CD14-positive monocyte (primary cell): Measurements from ENCODE around the gene GRIN2A. TPM values are rescaled to one million over a fixed set of nuclear protein-coding genes. Genes with fewer than 3 reads are reported as not detected.

Experiments used
- DNase-seq, 3 donors: peaks; one replicate each; pipeline ENCODE4 v3.0.0-alpha.2; 2011 to 2022
- H2AFZ ChIP-seq: 2 replicates; pipeline ENCODE4 v1.6.0; 2012; ENCODE audit warnings: mild to moderate bottlenecking, low read depth, low read length, inconsistent platforms; ENCODE audit not compliant: insufficient read depth, poor library complexity, severe bottlenecking
- H3K27ac ChIP-seq, 2 donors: 1 replicate in 1 of 2; 2 replicates in 1 of 2; pipeline ENCODE4 v1.5.1; 2012 to 2013; ENCODE audit warnings: low read length in 2 of 2, control low read depth in 1 of 2, inconsistent platforms in 1 of 2, low read depth in 1 of 2, mild to moderate bottlenecking in 1 of 2
- H3K27me3 ChIP-seq, 2 donors: one replicate each; pipeline versions ENCODE4 v1.6.0 to v1.6.1; 2011 to 2013; ENCODE audit warnings: low read length in 2 of 2; ENCODE audit not compliant: control insufficient read depth in 2 of 2, insufficient read depth in 2 of 2
- H3K36me3 ChIP-seq, 2 donors: replicated peaks in 1 of 2; 1 replicate in 1 of 2; 2 replicates in 1 of 2; pipeline versions ENCODE4 v1.5.1 to v1.6.1; 2012 to 2013; ENCODE audit warnings: low read length in 2 of 2, control low read depth in 1 of 2, inconsistent platforms in 1 of 2, mild to moderate bottlenecking in 1 of 2; ENCODE audit not compliant: insufficient read depth in 2 of 2, control insufficient read depth in 1 of 2
- H3K4me1 ChIP-seq, 2 donors: 1 replicate in 1 of 2; 2 replicates in 1 of 2; pipeline versions ENCODE4 v1.5.1 to v1.6.1; 2012 to 2013; ENCODE audit warnings: low read length in 2 of 2, control low read depth in 1 of 2, inconsistent platforms in 1 of 2, mild to moderate bottlenecking in 1 of 2, moderate library complexity in 1 of 2; ENCODE audit not compliant: insufficient read depth in 2 of 2, control insufficient read depth in 1 of 2
- H3K4me2 ChIP-seq: replicated peaks from 2 replicates; pipeline ENCODE3; 2012; ENCODE audit warnings: low read length, moderate library complexity, mild to moderate bottlenecking; ENCODE audit not compliant: poor library complexity, severe bottlenecking; ENCODE audit errors: extremely low read depth
- H3K4me3 ChIP-seq, 3 experiments: fragments of 200-600 bp in 1 of 3; sonication (generic) in 1 of 3; replicated peaks in 1 of 3; 1 replicate in 2 of 3; 2 replicates in 1 of 3; pipeline ENCODE4 v1.5.1; 2011 to 2013; ENCODE audit warnings: low read length in 3 of 3, mild to moderate bottlenecking in 3 of 3, control low read depth in 2 of 3, low read depth in 2 of 3, inconsistent platforms in 1 of 3, moderate library complexity in 1 of 3
- H3K79me2 ChIP-seq: 2 replicates; pipeline ENCODE4 v1.6.0; 2012; ENCODE audit warnings: mild to moderate bottlenecking, control low read depth, inconsistent platforms, low read length, moderate library complexity; ENCODE audit not compliant: insufficient read depth
- H3K9ac ChIP-seq: 2 replicates; pipeline ENCODE4 v1.6.0; 2017; ENCODE audit warnings: low read length, mild to moderate bottlenecking; ENCODE audit not compliant: insufficient read depth, poor library complexity, severe bottlenecking
- H3K9me3 ChIP-seq, 2 donors: replicated peaks in 1 of 2; 1 replicate in 1 of 2; 2 replicates in 1 of 2; pipeline versions ENCODE4 v1.5.1 to v1.6.1; 2012 to 2013; ENCODE audit warnings: low read length in 2 of 2, control low read depth in 1 of 2; ENCODE audit not compliant: control insufficient read depth in 1 of 2, insufficient read depth in 1 of 2
- H4K20me1 ChIP-seq: 2 replicates; pipeline ENCODE4 v1.6.0; 2012; ENCODE audit warnings: mild to moderate bottlenecking, low read length, control low read depth, moderate library complexity; ENCODE audit not compliant: insufficient read depth
- H3K27ac Mint-ChIP-seq, 7 donors: one replicate each; pipeline ENCODE4 v1.8.0; 2020; ENCODE audit warnings: mild to moderate bottlenecking in 7 of 7, mixed read lengths in 7 of 7, moderate library complexity in 6 of 7, inconsistent platforms in 2 of 7
- H3K27me3 Mint-ChIP-seq, 3 donors: one replicate each; pipeline ENCODE4 v1.8.0; 2021 to 2022; ENCODE audit warnings: low read depth in 3 of 3, mild to moderate bottlenecking in 3 of 3, mixed read lengths in 3 of 3, moderate library complexity in 3 of 3, inconsistent platforms in 1 of 3
- H3K36me3 Mint-ChIP-seq, 2 donors: one replicate each; pipeline ENCODE4 v1.8.0; 2020; ENCODE audit warnings: mixed read lengths in 2 of 2, inconsistent platforms in 1 of 2, mild to moderate bottlenecking in 1 of 2
- H3K4me1 Mint-ChIP-seq: one replicate; pipeline ENCODE4 v1.8.0; 2020; ENCODE audit warnings: mild to moderate bottlenecking, mixed read lengths
- H3K4me3 Mint-ChIP-seq, 2 donors: one replicate each; pipeline ENCODE4 v1.8.0; 2020; ENCODE audit warnings: mild to moderate bottlenecking in 2 of 2, mixed read lengths in 2 of 2, moderate library complexity in 1 of 2
- H3K9me3 Mint-ChIP-seq, 7 donors: one replicate each; pipeline ENCODE4 v1.8.0; 2020 to 2022; ENCODE audit warnings: mixed read lengths in 7 of 7, mild to moderate bottlenecking in 6 of 7, moderate library complexity in 6 of 7, inconsistent platforms in 2 of 7
- WGBS: methylation state at CpG from one replicate; pipeline ENCODE4 v1.1.5; 2013; ENCODE audit warnings: missing lambda C conversion rate; ENCODE audit not compliant: insufficient coverage; 5-methylcytosine and 5-hydroxymethylcytosine counted together
- intact Hi-C, 2 donors: fragments of 100-400 bp; cut with micrococcal nuclease; formaldehyde crosslinking; loops; one replicate each; pipeline versions ENCODE4 v1.15.0 to v1.15.1; 2023
- polyA plus RNA-seq, 3 donors: library from polyadenylated mRNA; depleted of rRNA in 1 of 3; unstranded in 2 of 3; stranded (reverse) in 1 of 3; fragments of 300-500 nt in 2 of 3; fragments of >200 nt in 1 of 3; fragmentation: Illumina TruSeq in 2 of 3; gene quantifications; 1 replicate in 2 of 3; 2 replicates in 1 of 3; pipeline ENCODE4 v1.2.3, GENCODE V29; 2012 to 2021
- TF ChIP-seq, protein P1 (sequence below): fragments of 200-600 bp; IDR thresholded peaks from one replicate; pipeline ENCODE4 v1.8.0; 2022; ENCODE audit warnings: antibody characterized with exemption, mild to moderate bottlenecking

The GRIN2A gene
- polyA plus RNA-seq, 3 donors, result not detected

DNA sequence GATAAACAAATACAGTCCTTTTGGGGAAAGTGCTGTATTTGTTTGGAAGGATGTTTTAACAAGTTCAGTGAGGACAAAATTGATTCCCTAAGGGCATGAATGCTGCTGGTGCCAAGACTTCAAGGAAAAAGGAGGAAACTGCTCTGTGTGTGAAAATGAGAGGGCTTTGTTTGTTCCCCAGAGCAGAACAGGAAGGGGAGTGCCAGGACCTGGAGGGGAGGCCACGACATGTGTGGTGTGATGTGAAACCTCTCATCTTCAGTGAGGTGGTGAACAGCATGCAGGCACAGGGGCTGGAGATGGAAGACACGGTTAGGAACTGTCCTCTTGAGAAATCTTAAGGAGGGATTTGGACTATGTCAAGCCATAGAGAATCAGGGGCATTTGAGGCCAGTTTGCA is 46.6 kb upstream of the GRIN2A start:
- H3K4me3 ChIP-seq, result no peak overlapping the region
- H3K27me3 ChIP-seq, result peaks cover 0 to 3% of the 10 kb centered on the region in 2 donors
- H3K4me2 ChIP-seq, result no peak overlapping the region
- no peaks in the 10 kb centered on the region for H4K20me1 ChIP-seq
- 25% methylated on average over 2 of the region's 2 CpGs for WGBS
- Mint-ChIP-seq H3K4me3 (no peak overlapping the region), H3K36me3 (no peaks in the 10 kb centered on the region), H3K27ac (no peak overlapping the region), H3K9me3 (peaks cover 10 to 24% (median 15%) of the 10 kb centered on the region in 7 donors), H3K27me3 (peaks cover 2 to 5% (median 4%) of the 10 kb centered on the region in 3 donors), H3K4me1 (no peaks in the 10 kb centered on the region)
- TF ChIP-seq, protein P1, sequence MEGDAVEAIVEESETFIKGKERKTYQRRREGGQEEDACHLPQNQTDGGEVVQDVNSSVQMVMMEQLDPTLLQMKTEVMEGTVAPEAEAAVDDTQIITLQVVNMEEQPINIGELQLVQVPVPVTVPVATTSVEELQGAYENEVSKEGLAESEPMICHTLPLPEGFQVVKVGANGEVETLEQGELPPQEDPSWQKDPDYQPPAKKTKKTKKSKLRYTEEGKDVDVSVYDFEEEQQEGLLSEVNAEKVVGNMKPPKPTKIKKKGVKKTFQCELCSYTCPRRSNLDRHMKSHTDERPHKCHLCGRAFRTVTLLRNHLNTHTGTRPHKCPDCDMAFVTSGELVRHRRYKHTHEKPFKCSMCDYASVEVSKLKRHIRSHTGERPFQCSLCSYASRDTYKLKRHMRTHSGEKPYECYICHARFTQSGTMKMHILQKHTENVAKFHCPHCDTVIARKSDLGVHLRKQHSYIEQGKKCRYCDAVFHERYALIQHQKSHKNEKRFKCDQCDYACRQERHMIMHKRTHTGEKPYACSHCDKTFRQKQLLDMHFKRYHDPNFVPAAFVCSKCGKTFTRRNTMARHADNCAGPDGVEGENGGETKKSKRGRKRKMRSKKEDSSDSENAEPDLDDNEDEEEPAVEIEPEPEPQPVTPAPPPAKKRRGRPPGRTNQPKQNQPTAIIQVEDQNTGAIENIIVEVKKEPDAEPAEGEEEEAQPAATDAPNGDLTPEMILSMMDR, result no peak
- no peak for DNase-seq
- H3K4me1 ChIP-seq, result no peaks in the 10 kb centered on the region
- no peaks in the 10 kb centered on the region for H3K36me3 ChIP-seq
- H3K9ac ChIP-seq, result no peak overlapping the region
- no peaks in the 10 kb centered on the region for H3K79me2 ChIP-seq
- peaks cover 14 to 18% of the 10 kb centered on the region in 2 donors for H3K9me3 ChIP-seq
- intact Hi-C loops, result no loop called here
- no peak overlapping the region for H2AFZ ChIP-seq
- H3K27ac ChIP-seq, result no peak overlapping the region

- TF ChIP-seq, protein P1, result no peak
- DNase-seq, result no peak
- intact Hi-C loops, result no loop called here
- Mint-ChIP-seq H3K27me3 (peaks cover 3 to 4% (median 3%) of the 10 kb centered on the region in 3 donors), H3K4me1 (no peaks in the 10 kb centered on the region), H3K4me3 (no peak overlapping the region), H3K27ac (no peak overlapping the region), H3K36me3 (no peaks in the 10 kb centered on the region), H3K9me3 (peaks cover 4 to 10% (median 5%) of the 10 kb centered on the region in 7 donors)
- Histone ChIP-seq H3K79me2 (no peaks in the 10 kb centered on the region), H3K27ac (no peak overlapping the region), H4K20me1 (no peaks in the 10 kb centered on the region), H3K27me3 (no peaks in the 10 kb centered on the region), H2AFZ (no peak overlapping the region), H3K9ac (no peak overlapping the region), H3K4me3 (no peak overlapping the region), H3K9me3 (peaks cover 5 to 8% of the 10 kb centered on the region in 2 donors), H3K36me3 (no peaks in the 10 kb centered on the region), H3K4me2 (no peak overlapping the region), H3K4me1 (no peaks in the 10 kb centered on the region)
- WGBS, result 0% methylated on average over 1 of the region's 1 CpG
Measured at GRCh38 chr16:10226987-10227306, 44.7 kb upstream of the GRIN2A start.
